Measurements from ENCODE around the gene IL1R1.

The IL1R1 gene

GRCh38 chr2:102209474-102209873, 66.9 kb downstream of the IL1R1 start:
- DNase-seq, result no peak

DNA sequence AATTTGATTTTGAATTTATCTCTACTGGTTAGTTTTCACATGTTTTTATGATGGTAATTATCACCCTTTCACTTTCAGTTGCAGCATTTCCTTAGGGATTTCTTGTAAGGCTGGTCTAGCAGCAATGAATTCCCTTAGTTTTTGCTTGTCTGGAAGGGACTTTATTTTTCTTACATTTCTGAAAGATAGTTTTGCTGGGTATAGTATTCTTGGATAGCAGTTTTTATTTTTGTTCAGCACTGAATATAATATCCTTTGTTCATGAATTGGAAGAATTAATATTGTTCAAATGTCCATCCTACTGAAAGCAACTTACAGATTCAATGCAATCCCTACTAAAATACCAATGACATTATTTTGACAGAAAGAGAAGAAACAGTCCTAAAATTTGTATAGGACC, 74.5 kb downstream of the IL1R1 start:
- DNase-seq, result no peak

GRCh38 chr2:102224824-102225739, 82.5 kb downstream of the IL1R1 start:
- DNase-seq, result no peak

DNA sequence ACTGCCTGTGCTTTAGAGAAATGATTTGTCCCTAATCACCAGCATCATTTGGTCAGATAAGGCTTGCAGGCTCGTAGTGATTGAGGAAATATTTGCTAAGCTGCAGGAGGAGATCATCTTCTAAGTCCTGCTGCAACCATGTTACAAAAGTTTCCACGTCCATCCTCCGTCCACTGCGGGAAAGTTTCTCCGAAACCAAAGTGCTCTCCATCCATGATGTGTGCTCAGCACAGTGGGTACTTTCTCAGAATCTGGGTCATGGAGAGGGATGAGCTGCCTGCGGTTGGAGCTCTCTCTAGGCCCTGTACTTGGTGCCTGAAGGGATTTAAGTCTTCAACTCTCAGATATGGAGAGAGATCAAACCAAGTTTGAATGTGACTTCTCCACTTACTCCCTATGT, 83.6 kb downstream of the IL1R1 start:
- DNase-seq, result no peak

GRCh38 chr2:102226612-102227391, 84.3 kb downstream of the IL1R1 start:
- no peak for DNase-seq

- DNase-seq, result no peak
Measured at GRCh38 chr2:102229141-102229769, 86.7 kb downstream of the IL1R1 start.

Data from activated effector memory CD4-positive, alpha-beta T cell treated with Interleukin-2 at 50 U/mL for 16 hours (primary cell).